ENCODE data around the gene ETFB. TPM values are rescaled to one million over a fixed set of nuclear protein-coding genes. Genes with fewer than 3 reads are reported as not detected.
A peak's percentile ranks its signal among the peaks of the same experiment; 100 is the strongest.

Gene ETFB
- total and polyA plus RNA-seq, 9 of the 15 experiments (the other 6 are each of a cell fraction or from before 2014, with no cell fraction given) = 18.1 to 143 (median 96.1) TPM

DNA sequence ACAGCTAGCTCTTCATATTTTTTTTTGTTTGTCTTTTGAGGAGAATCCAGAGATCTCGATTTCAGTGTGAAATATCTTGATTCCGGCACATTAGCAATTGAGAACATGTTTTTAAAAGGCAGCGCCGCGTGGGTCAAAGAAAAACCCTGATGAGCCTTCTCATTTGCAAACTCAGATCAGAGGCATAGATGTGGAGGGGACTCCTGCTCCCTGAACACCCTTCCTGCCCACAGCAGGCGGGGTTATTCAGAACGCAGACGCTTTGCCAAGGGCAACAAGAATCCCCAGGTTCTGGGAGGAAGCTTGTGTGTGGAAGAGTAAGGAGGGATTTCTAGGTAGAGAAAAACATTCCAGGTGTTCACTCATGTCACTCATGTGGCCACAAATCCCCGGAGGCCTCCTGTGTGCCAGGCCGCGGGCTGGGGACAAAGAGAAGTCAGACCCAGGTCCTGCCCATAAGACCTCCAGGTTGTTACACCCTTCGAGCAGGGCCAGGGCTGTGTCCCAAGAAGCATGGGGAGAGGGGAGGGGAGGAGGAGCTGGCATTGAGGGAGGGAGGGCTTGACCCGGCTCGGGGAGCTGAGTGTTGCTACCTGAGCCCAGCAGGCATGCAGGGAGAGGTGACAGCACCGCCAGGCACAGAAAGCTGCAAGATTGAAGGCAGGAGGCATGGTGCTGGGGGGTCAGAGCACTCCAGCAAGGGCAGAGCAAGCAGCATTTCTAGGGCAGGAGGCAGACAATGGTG lies 70.6 kb downstream of the ETFB start:
- ChIA-PET CTCF (ENCODE audit: low intra/inter-chr PET ratio) (no interaction called here), POLR2A (no interaction called here)
- intact Hi-C loops (cut with micrococcal nuclease) (loop anchor here (1.0 to 2.0 kb wide), 2 partner anchors 43 to 363 kb away; no protein-coding TSS in a partner anchor), in situ Hi-C loops (cut with MboI) (no loop called here)
- Histone ChIP-seq H3K4me3 (no peak overlapping the region), H3K9ac (ENCODE audit: insufficient read depth in 1 of 2, low read depth in 2 of 2, low read length in 2 of 2) (peak overlapping the region in 1 of 2 experiments; percentile 17; a peak in 1 of 4 replicates), H4K20me1 (replicated peaks; ENCODE audit: control insufficient read depth, insufficient read depth, low read length) (no peaks in the 10 kb centered on the region), H3K4me2 (ENCODE audit: insufficient read depth, low read length) (no peak overlapping the region), H3K36me3 (ENCODE audit: control insufficient read depth, insufficient read depth, low read length) (no peaks in the 10 kb centered on the region), H3K27ac (ENCODE audit: extremely low read depth, low read depth, low read length) (no peak overlapping the region), H2AFZ (ENCODE audit: low read depth, low read length) (no peak overlapping the region), H3K9me1 (ENCODE audit: control insufficient read depth, insufficient read depth, low read length) (no peaks in the 10 kb centered on the region), H3K4me1 (replicated peaks in 1 of 2; ENCODE audit: control insufficient read depth in 2 of 2, insufficient read depth in 2 of 2, low read length in 2 of 2) (peaks cover 0 to 7% of the 10 kb centered on the region in 2 experiments; a peak in 2 of 5 replicates), H3K9me3 (replicated peaks; ENCODE audit: control insufficient read depth, insufficient read depth, low read depth, low read length) (no peaks in the 10 kb centered on the region), H3K27me3 (ENCODE audit: control insufficient read depth in 2 of 2, insufficient read depth in 2 of 2, low read length in 2 of 2) (peaks cover 29 to 84% of the 10 kb centered on the region in 2 experiments; a peak in 4 of 5 replicates), H3K79me2 (ENCODE audit: control insufficient read depth, insufficient read depth, low read length) (no peaks in the 10 kb centered on the region)
- ATAC-seq (no peak), DNase-seq (ENCODE audit: extremely low read depth in 1 of 4, low spot score in 3 of 4) (no peak), FAIRE-seq (no peak)
- WGBS (ENCODE audit: insufficient coverage, low coverage, missing lambda C conversion rate) = 8% methylated on average over 15 of the region's 15 CpGs
- BruUV-seq (replicated peaks) = no TSS peak
- no peak for TF ChIP-seq BHLHE40 (IDR thresholded peaks at IDR 0.05; ENCODE audit: low read length)
- no peak for TF ChIP-seq ZC3H4 (CRISPR knock-in tag; IDR thresholded peaks at IDR 0.05; ENCODE audit: borderline replicate concordance)
- no peak for TF ChIP-seq TCF15 (CRISPR knock-in tag; IDR thresholded peaks at IDR 0.05)
- TF ChIP-seq NELFE (IDR thresholded peaks at IDR 0.05; ENCODE audit: insufficient read depth, insufficient read length) = no peak
- TF ChIP-seq ZNF785 (CRISPR knock-in tag; IDR thresholded peaks at IDR 0.05) = no peak
- TF ChIP-seq PRMT5 (CRISPR knock-in tag; IDR thresholded peaks at IDR 0.05) = no peak
- TF ChIP-seq, protein P1, sequence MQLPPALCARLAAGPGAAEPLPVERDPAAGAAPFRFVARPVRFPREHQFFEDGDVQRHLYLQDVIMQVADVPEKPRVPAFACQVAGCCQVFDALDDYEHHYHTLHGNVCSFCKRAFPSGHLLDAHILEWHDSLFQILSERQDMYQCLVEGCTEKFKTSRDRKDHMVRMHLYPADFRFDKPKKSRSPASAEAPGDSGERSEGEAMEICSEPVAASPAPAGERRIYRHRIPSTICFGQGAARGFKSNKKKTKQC (CRISPR knock-in tag; IDR thresholded peaks at IDR 0.05) = no peak
- no peak for TF ChIP-seq ARID4B (CRISPR knock-in tag; IDR thresholded peaks at IDR 0.05)
- no peak for TF ChIP-seq CTCFL (IDR thresholded peaks at IDR 0.05; ENCODE audit: borderline replicate concordance, insufficient read depth, low read depth, low read length, poor library complexity, severe bottlenecking)
- TF ChIP-seq MTA1 (IDR thresholded peaks at IDR 0.05; ENCODE audit: borderline replicate concordance) = no peak
- no peak for TF ChIP-seq IRF1 (CRISPR knock-in tag; IDR thresholded peaks at IDR 0.05; ENCODE audit: borderline replicate concordance)

Data from K562 (cell line).